Loucy (cell line): ENCODE results near the gene PEMT.

ENCODE experiments used
- H2AFZ ChIP-seq: fragments of 200-600 bp; sonication (generic); 2 replicates; pipeline ENCODE4 v1.6.0; 2016; ENCODE audit warnings: antibody characterized with exemption, mild to moderate bottlenecking, low read length, moderate library complexity
- H3F3A ChIP-seq: fragments of 200-600 bp; 2 replicates; pipeline ENCODE4 v1.6.0; 2016; ENCODE audit warnings: antibody characterized with exemption, low read depth, mild to moderate bottlenecking
- H3K27me3 ChIP-seq: fragments of 200-600 bp; sonication (generic); 2 replicates; pipeline ENCODE4 v1.6.1; 2014; ENCODE audit warnings: low read length, mild to moderate bottlenecking; ENCODE audit not compliant: insufficient read depth, poor library complexity, severe bottlenecking
- H3K36me3 ChIP-seq: fragments of 200-600 bp; sonication (generic); 2 replicates; pipeline ENCODE4 v1.6.1; 2016; ENCODE audit warnings: low read length; ENCODE audit not compliant: insufficient read depth
- H3K4me1 ChIP-seq: fragments of 200-600 bp; sonication (generic); 2 replicates; pipeline ENCODE4 v1.5.1; 2014; ENCODE audit warnings: low read length, mild to moderate bottlenecking; ENCODE audit not compliant: insufficient read depth, poor library complexity, severe bottlenecking
- H3K4me2 ChIP-seq: fragments of 200-600 bp; sonication (generic); 2 replicates; pipeline ENCODE4 v1.6.0; 2014; ENCODE audit warnings: antibody characterized with exemption, low read length, low read depth, mild to moderate bottlenecking; ENCODE audit not compliant: poor library complexity, severe bottlenecking
- H3K4me3 ChIP-seq: fragments of 200-600 bp; sonication (generic); 2 replicates; pipeline ENCODE4 v1.5.1; 2014; ENCODE audit warnings: low read length, mild to moderate bottlenecking, mixed read lengths; ENCODE audit not compliant: poor library complexity, severe bottlenecking
- H3K79me2 ChIP-seq: fragments of 200-600 bp; sonication (generic); 2 replicates; pipeline ENCODE4 v1.6.1; 2014; ENCODE audit warnings: low read length; ENCODE audit not compliant: insufficient read depth
- H3K9ac ChIP-seq: fragments of 200-600 bp; sonication (generic); 2 replicates; pipeline ENCODE4 v1.6.0; 2014; ENCODE audit warnings: mild to moderate bottlenecking, low read depth, low read length, moderate library complexity; ENCODE audit not compliant: poor library complexity, severe bottlenecking
- H3K9me2 ChIP-seq: fragments of 200-600 bp; sonication (generic); replicated peaks from 2 replicates; pipeline ENCODE4 v1.6.1; 2016; ENCODE audit warnings: low read depth, low read length, mixed read lengths
- H3K9me3 ChIP-seq: fragments of 200-600 bp; sonication (generic); 2 replicates; pipeline ENCODE4 v1.6.1; 2014; ENCODE audit warnings: mild to moderate bottlenecking, antibody characterized with exemption, low read length, low read depth; ENCODE audit not compliant: insufficient read depth
- H4K20me1 ChIP-seq: fragments of 200-600 bp; sonication (generic); 2 replicates; pipeline ENCODE4 v1.6.0; 2014; ENCODE audit warnings: antibody characterized with exemption, low read length, mild to moderate bottlenecking; ENCODE audit not compliant: insufficient read depth, poor library complexity, severe bottlenecking
- EZH2phosphoT487 ChIP-seq: fragments of 200-600 bp; IDR thresholded peaks from 2 replicates; pipeline ENCODE4 v1.6.1; 2018; ENCODE audit warnings: antibody characterized with exemption, mild to moderate bottlenecking, moderate library complexity, borderline replicate concordance
- TF ChIP-seq, protein P1 (sequence below): fragments of 200-600 bp; sonication (generic); conservative IDR thresholded peaks from 2 replicates; pipeline ENCODE4 v1.5.1; 2014; ENCODE audit warnings: mild to moderate bottlenecking, antibody characterized with exemption, low read length

The PEMT gene

DNA sequence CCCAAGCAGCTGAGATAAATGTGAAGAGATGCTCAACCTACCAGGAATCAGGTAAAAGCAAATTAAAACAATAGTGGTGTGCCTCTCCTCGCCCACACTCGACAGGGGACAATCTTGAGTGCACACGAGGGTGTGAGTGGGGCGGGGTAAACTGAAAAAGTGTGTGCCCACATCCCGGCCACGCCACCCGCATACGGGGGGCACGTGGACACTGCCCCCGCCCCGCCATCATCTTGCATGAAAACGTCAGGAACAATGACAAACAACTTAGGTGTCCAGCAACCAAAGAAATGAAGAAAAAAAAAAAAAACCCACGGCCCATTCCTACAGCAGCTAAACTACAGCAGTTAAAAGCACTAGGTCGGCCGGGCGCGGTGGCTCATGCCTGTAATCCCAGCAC, 14.1 kb downstream of the PEMT start:
- no peak for TF ChIP-seq EZH2phosphoT487
- TF ChIP-seq, protein P1, sequence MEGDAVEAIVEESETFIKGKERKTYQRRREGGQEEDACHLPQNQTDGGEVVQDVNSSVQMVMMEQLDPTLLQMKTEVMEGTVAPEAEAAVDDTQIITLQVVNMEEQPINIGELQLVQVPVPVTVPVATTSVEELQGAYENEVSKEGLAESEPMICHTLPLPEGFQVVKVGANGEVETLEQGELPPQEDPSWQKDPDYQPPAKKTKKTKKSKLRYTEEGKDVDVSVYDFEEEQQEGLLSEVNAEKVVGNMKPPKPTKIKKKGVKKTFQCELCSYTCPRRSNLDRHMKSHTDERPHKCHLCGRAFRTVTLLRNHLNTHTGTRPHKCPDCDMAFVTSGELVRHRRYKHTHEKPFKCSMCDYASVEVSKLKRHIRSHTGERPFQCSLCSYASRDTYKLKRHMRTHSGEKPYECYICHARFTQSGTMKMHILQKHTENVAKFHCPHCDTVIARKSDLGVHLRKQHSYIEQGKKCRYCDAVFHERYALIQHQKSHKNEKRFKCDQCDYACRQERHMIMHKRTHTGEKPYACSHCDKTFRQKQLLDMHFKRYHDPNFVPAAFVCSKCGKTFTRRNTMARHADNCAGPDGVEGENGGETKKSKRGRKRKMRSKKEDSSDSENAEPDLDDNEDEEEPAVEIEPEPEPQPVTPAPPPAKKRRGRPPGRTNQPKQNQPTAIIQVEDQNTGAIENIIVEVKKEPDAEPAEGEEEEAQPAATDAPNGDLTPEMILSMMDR: no peak
- Histone ChIP-seq H3K27me3 (no peaks in the 10 kb centered on the region), H3K79me2 (no peaks in the 10 kb centered on the region), H3K9me2 (no peaks in the 10 kb centered on the region), H3K4me1 (no peaks in the 10 kb centered on the region), H4K20me1 (no peaks in the 10 kb centered on the region), H2AFZ (no peak overlapping the region), H3F3A (no peaks in the 10 kb centered on the region), H3K4me3 (no peak overlapping the region), H3K4me2 (no peak overlapping the region), H3K9ac (no peak overlapping the region), H3K9me3 (no peaks in the 10 kb centered on the region), H3K36me3 (no peaks in the 10 kb centered on the region; the same call in 1 of the 2 replicates)

DNA sequence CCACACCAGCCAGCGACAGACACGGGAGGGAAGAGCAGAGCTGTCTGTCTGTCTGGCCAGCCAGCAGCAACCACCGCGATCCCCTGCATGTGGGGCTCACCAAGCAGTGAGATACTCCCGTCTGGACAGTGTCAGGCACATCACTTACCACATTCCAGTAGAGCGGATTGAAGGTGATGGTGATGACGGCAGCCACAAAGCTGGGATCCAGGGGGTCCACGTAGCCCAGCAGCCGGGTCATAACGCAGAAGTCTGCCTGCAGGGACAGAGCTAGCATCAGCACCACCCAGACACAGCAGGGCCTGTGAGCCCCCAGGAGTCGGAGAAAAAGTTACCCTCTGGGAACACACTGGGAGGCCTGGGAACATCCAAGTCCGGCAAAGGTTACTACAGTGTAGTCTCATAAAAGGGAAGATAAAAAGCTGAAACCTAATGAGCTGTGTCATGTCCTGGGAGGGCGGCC, 14.7 kb downstream of the PEMT start:
- H3K4me2 ChIP-seq: no peak overlapping the region
- H3K79me2 ChIP-seq: no peaks in the 10 kb centered on the region
- H3K27me3 ChIP-seq: no peaks in the 10 kb centered on the region
- no peak overlapping the region for H3K9ac ChIP-seq
- no peaks in the 10 kb centered on the region for H3F3A ChIP-seq
- H3K36me3 ChIP-seq: no peaks in the 10 kb centered on the region; the same call in 1 of the 2 replicates
- H4K20me1 ChIP-seq: no peaks in the 10 kb centered on the region
- H3K9me3 ChIP-seq: no peaks in the 10 kb centered on the region
- H3K4me1 ChIP-seq: no peaks in the 10 kb centered on the region
- no peaks in the 10 kb centered on the region for H3K9me2 ChIP-seq
- TF ChIP-seq, protein P1: no peak
- TF ChIP-seq EZH2phosphoT487: no peak
- no peak overlapping the region for H3K4me3 ChIP-seq
- no peak overlapping the region for H2AFZ ChIP-seq

DNA sequence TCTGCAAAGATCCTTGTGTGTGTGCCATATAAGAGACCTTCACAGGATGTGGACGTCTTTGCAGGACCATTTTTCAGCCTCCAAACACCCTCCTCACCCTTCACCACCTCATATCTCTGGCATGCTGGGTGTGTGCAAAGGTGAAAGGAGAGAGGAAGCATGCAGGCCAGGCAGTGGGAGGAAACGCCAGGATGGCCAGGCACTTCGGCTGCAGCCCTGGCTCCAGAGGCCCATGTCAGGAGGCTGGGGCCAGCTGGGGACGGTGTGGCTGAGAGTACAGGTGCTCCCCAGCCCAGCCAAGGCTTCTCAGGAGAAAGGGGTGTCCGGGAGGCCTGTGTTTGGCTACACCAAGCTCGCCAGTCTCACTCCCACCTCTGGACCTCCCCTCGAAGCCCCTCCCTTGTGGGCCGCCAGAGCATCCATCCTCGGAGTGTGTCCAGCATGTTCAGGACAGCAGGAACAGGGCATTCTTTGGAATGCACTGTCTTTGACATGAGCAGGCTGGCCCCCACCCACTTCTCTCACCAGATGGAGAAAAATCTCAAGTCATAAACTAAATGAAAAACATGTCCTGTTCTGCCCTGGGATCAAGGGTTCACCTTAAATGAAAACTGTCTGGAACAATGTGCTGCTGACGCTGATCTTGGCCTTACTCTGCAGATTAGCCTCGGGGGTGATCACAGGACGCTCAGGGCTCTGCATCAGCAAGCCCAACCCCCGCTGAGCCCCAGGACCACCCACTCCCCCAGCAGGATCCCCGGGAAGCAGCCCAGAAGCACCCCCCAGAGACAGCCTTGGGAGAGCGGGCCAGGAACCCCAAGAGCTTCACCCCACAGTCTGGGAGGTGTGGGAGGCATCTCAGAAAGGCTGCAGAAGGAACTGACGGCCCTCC, 15.9 kb downstream of the PEMT start:
- no peak overlapping the region for H3K9ac ChIP-seq
- no peaks in the 10 kb centered on the region; the same call in 1 of the 2 replicates for H3K36me3 ChIP-seq
- H3K27me3 ChIP-seq: no peaks in the 10 kb centered on the region
- H3K4me3 ChIP-seq: no peak overlapping the region
- H3K79me2 ChIP-seq: no peaks in the 10 kb centered on the region
- H3K4me2 ChIP-seq: no peak overlapping the region
- no peaks in the 10 kb centered on the region for H3K4me1 ChIP-seq
- no peaks in the 10 kb centered on the region for H3K9me2 ChIP-seq
- no peaks in the 10 kb centered on the region for H4K20me1 ChIP-seq
- TF ChIP-seq EZH2phosphoT487: no peak
- TF ChIP-seq, protein P1: no peak
- no peaks in the 10 kb centered on the region for H3F3A ChIP-seq
- no peak overlapping the region for H2AFZ ChIP-seq
- no peaks in the 10 kb centered on the region for H3K9me3 ChIP-seq
